Activated naive CD4-positive, alpha-beta T cell treated with Interleukin-2 at 50 U/mL for 16 hours (primary cell): ENCODE measurements around the gene MINDY4.

ENCODE experiments used
- DNase-seq: peaks from one replicate; pipeline ENCODE4 v3.0.0-alpha.2; 2020

Gene MINDY4

DNA sequence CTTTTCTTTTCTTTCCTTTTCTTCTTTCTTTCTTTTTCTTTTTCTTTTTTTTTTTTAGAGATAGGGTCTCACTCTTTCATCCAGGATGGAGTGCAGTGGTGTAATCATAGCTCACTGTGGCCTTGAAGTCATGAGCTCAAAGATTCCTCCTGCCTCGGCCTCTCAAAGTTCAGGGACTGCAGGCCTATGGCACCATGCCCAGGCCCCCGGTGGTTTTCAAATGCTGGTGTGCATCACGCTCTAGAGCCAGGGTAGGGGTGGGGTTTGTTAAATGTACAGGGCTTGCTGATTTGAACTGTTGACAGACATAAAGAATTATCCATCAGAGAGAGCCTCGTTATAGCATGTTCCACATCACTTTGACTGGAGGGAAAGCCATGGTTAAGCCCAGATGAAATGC, 5.8 kb downstream of the MINDY4 start:
- no peak for DNase-seq

- no peak for DNase-seq
These were observed 7.2 kb downstream of the MINDY4 start for GRCh38 chr7:30778255-30779025.

GRCh38 chr7:30779574-30779973, 8.4 kb downstream of the MINDY4 start:
- DNase-seq, result no peak

DNA sequence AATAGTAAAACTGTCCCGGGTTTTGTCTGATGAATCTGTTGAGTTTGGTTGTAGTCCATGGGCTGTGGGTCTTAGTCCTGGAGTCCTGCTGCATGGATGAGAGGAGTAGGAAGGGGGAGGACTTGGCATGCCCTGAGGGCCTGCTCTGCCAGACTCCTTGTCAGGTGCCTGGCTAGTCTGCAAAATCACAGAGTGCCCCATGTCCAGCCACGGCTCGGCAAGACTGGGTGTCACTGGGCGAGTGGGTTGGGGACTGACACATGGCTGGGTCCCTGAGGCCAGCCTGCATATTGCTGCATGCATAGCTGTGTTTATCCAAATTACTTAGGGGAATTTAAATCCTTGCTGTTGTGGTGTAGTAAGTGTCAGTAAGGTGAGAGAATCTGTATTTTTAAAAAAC, 9.7 kb downstream of the MINDY4 start:
- DNase-seq, result no peak

GRCh38 chr7:30782690-30783089, 11.5 kb downstream of the MINDY4 start:
- no peak for DNase-seq

DNA sequence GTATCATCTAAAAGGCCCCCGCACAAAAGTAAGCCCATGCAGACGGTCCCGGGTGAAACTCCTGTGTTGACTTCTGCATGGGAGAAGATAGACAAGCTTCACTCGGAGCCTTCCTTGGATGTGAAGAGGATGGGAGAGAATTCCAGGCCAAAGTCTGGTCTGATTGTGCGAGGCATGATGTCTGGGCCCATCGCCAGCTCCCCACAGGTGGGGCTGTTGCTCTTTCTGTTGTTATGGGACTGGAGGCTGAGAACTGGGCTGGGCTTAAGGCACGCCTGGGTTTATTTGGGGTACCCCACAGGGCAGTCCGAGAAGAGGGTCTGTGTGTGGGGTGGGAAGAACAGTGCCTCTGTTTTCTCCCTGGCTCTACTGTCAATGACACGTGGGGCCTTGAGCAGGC, 14.6 kb downstream of the MINDY4 start:
- no peak for DNase-seq

DNA sequence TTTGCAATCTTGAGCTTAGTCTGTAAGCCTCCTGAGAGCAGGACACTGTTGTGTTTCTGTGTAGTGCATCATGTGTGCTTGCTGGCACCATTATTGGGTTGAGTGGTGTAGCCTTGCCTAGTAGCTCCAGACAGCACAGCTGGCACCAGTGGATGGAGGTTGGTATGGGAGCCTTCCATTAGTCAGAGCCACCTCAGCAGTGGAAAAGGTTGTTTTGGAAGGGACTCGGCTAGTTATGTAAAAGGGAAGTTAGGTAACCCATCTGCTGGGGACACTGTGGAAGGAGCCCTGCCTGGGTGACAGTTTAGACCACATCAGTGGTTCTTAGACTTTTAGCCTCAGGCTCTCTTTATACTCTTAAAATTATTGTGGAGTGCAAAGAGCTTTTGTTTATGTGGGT, 16.3 kb downstream of the MINDY4 start:
- no peak for DNase-seq

DNA sequence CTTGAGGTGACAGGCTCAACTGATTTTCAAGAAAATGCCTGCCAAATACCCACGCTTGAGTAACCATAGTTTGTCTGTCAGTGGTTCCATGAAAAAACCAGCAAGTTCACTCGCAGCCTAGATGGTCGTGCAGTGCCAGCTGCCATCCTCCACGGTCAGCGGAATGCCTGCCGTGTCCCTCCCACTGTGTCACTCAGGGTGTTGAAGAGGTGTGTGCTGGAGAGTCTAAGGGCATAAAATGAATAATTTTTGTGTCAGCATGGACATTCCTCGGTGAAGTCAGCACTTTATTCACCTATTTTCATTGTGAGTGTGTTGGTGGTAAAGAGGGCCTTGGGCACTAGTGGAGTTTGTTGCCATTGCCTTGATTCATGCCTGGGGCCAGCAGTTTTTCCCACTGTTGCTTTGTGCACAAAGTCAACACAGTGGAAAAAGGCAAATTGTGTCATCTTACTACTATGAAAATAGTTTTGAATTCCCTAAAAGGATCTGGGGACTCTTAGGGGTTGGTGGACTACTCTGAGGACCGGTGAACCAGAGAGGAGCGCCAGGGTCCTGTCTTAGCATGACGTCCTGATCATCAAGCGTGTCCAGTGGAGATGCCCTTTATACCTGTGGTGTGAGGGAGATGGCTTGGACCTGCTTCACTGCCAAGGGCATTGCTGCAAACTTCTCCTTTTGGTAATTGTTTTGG, 17.6 kb downstream of the MINDY4 start:
- no peak for DNase-seq

DNA sequence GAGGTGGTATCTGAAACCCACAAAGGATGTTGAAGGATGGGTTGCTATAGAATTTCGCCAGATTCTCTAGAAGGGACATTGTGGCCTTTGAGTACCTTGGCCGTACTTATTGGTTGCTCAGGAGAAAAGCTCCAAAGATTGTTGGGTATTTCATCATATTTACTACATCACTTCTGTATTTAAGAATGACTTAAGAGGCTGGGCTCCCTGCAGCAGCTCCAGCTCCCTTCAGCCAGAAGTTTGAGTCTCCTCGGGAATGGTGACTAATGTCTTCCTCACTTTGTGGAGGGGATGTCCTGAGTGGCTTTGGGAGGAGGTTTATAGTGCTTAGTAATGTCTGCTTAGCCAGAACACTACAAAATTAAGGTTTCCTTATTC, 18.1 kb downstream of the MINDY4 start:
- no peak for DNase-seq

DNA sequence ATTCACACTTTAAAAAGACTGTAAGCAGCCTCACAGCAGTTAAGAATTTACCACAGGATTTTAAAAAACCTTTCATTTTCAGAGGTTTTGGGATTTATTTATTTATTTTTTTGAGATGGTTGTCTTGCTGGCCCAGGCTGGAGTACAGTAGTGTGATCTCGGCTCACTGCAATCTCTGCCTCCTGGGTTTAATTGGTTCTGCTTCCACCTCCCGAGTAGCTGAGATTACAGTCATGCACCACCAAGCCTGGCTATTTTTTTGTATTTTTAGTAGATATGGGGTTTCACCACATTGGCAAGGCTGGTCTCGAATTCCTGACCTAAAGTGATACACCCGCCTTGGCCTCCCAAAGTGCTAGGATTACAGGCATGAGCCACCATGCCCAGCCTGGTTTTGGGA, 19.1 kb downstream of the MINDY4 start:
- DNase-seq, result no peak

DNA sequence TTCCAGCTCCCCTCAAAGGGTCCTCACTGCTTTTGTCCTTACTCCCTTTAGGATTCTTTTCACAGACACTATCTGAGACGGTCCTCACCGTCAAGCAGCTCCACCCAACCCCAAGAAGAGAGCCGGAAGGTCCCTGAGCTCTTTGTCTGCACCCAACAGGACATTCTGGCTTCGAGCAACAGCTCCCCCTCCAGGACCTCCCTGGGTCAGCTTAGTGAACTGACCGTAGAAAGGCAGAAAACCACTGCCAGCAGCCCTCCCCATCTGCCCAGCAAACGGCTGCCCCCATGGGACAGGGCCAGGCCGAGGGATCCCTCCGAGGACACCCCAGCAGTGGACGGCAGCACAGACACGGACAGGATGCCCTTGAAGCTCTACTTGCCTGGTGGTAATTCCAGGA, 19.9 kb downstream of the MINDY4 start:
- no peak for DNase-seq

GRCh38 chr7:30795161-30795948, 24.1 kb downstream of the MINDY4 start:
- DNase-seq, result no peak

- no peak for DNase-seq
These were observed 25.1 kb downstream of the MINDY4 start for GRCh38 chr7:30796105-30796869.

DNA sequence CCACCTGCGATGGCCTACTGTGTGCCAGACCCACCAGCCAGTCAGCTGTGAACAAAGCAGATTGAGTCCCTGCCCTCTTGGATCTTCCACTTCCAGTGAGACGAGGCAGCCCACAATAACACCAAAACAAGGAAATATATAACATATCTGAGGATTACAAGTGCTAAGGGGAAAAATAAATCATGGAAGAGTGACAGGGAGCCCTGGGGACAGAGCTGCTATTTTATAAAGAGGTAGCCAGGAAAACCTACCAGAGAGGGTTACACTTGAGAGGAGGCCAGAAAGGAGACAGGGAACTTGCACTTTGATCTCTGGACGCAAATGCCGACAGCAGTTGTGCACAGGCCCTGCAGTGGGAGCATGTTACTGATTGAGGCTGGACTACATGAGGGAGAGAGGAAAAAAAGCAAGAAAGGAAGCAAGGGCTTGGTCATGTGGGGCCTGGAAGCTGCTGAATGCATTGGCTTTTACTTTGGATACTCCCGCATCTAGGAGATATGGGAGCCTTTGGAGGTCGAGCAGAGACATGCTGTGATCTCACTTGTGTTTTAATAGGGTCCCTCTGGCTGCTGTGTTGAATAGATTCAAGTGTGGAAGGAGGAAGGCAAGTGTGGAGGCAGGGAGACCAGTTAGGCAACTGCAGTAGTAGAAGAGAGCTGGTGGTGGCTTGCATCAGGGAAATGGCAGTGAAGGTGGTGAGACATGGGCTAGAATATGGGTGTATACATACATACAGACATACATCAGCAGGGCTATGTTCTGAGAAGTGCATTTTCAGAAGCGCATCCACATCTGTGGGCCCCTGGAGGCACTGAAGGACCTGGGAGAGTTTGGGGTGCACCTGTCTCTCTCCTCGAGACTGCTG, 26.2 kb downstream of the MINDY4 start:
- no peak for DNase-seq

DNA sequence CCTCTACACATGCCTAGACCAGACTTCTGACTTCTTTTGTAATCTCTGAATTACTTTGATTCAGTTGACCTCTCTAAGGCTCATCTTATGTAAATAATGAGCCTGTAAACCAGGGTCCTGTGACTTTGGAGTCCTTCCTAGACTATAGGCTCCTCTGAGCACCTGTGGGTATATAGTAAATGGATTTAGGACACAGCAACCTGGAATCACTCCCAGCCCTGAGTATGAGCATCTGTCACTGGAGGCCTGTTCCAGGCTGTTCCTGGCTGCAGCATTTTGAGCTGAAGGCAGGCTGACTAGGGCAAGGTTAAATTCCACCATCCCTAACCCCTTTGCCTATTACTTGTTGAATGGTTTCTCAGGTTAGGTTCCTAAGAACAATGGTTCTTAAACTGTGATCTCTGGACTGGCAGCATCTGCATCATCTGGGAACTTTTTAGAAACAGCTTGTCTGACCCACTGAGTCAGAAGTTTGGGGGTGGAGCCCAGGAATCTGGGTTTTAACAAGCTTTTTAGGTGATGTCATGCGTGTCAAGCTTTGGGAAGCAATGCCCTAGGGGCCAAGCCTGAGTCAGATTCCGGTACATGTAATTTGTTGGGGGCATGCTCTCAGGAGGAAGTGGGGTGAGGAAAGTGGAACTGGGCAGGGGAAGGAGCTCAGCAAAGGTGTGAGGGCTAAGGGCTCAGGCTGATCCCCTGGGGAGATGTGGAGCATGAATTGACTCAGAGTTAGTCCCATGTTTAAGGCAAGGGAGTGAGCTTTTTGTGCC, 28.2 kb downstream of the MINDY4 start:
- no peak for DNase-seq

DNA sequence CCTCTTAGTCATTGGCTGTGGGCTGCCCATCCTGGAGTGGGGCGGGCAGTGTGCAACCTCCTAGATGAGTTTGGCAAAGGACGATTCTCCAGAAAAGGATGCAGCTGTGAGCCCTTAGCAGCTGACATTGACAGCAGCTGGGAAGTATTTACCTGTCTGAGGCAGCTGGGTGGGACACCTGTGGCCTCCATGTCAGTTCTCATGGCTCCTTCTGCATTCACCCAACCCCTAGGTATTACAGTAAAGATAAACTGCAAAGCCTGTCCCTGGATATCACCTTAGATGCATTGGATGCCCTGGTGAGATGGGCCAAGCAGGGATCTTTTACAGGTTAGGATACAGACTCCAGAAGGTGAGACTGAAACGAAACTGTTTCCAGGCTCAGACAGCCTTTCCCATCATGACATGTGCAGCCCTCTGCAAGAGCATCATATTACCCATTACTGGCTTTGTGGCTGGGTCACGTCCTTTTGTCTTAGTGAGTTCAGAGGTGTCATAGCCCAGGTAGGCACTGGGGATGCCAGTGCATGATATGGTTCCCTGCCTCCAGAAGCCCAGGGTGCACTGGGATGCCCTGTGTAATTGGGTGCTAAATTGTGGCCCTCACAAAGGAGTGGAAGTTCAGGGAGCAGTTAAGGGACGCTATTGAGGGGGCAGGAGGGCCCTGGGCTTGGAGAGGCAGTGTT, 28.9 kb downstream of the MINDY4 start:
- no peak for DNase-seq

- no peak for DNase-seq
These were observed 29.6 kb downstream of the MINDY4 start for GRCh38 chr7:30800785-30801252.

GRCh38 chr7:30802812-30803211, 31.6 kb downstream of the MINDY4 start:
- no peak for DNase-seq

GRCh38 chr7:30804078-30804661, 33.0 kb downstream of the MINDY4 start:
- no peak for DNase-seq

- no peak for DNase-seq
These were observed 34.0 kb downstream of the MINDY4 start for GRCh38 chr7:30805081-30805691.
